HG02981 (cell line): ENCODE results near the gene WWTR1.

Experiments
- ATAC-seq: cut with Tn5 transposase; IDR thresholded peaks from one replicate; pipeline ENCODE4 v1.9.1; 2021; ENCODE audit warnings: mild to moderate bottlenecking, moderate library complexity; ENCODE audit not compliant: unreplicated experiment

WWTR1 gene

DNA sequence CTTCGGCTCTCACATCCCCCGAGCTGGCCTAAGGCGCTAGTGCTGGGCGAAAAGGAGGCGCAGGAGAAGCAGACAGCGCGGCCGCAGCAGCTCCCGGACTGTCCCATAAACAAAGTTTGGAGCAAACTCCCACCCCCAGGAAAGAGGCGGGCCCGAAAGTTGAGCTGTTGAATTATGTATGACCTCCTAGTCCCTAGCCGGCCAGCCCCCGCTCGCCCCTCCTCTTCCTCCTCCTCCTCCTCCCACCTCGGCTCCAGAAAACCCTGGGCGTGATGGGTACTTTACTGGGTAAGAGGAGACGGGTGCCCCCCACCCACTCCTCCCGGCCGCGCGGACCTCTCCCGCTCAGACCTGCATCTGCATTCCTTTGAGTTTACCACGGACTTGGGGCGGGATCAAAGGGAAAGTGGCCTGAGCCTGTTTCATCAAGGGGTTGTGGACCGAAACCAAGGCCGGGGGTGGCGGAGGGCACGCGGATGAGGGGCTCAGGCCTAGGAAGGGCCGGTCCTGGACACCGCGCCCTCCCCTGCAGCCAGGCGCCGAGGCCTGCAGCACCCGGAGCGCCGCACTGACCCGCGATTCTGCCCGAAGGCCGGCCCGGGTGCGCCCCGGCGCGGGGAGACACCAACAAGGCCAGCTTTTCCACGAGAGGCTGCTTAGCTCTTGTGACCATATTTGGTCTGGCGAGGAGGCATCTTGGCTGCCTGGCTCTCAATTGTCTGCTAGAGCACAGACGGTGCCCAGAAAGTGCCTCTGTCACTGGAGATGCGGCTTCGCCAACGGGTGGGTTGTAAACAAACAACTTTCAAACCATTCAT lies at the start of gene WWTR1:
TSS of gene WWTR1 (minus strand) at position 100 of the 818 bp plus-strand sequence. CDS start 719 bp downstream, outside the sequence.
- ATAC-seq, result peak; percentile 81

DNA sequence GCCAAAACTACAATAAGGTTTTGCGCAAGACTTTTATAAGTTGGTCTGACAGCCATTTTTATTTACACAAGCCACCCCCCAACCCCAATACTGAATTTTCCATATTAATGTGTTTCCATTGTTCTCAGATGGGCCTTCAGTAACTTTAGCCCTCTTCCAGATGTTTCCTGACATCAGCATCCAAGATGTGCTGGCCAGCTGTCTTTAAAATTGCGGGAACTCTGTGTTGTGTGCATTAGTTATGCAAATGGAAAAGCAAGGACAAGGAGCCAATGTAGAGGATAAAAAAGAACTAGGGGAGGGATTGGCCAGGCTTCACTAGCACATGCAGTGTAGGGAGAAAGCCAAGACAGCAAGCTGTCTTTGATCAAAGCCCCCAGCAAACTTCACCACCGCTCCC lies 49.1 kb upstream of the WWTR1 start:
- no peak for ATAC-seq

DNA sequence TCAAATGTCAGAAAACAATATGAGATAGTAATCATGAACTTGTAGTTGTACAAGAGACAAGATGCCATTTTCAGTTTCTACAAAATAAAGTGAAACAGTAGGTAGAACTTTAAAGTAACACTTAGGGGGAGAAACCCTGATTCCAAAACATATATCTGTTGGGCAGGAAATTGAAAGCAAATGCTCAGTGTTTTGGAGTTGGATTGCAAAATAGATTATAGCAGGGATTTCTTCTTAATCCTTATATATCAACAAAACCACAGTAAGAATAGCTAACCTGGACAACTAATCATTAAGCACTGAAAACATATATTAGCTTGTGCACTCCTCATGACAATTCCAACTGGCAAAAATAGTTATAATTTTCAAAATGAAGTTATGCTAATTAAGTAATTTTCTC lies 47.6 kb upstream of the WWTR1 start:
- no peak for ATAC-seq

DNA sequence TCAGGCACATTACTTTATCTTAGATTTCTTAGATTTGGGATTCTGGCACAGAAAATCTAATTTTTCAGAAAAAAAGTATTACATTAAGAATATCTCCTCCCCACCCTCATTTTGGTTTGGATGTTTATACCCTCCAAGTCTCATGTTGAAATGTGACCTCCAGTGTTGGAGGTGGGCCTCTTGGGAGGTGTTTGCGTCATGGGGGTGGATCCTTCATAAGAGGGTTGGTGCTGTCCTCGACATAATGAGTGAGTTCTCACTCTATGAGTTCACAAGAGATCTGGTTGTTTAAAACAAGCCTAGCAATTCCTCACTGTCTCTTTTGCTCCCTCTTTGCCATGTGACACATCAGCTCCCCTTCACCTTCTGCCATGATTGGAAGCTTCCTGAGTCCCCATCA lies 45.6 kb upstream of the WWTR1 start:
- ATAC-seq, result no peak

DNA sequence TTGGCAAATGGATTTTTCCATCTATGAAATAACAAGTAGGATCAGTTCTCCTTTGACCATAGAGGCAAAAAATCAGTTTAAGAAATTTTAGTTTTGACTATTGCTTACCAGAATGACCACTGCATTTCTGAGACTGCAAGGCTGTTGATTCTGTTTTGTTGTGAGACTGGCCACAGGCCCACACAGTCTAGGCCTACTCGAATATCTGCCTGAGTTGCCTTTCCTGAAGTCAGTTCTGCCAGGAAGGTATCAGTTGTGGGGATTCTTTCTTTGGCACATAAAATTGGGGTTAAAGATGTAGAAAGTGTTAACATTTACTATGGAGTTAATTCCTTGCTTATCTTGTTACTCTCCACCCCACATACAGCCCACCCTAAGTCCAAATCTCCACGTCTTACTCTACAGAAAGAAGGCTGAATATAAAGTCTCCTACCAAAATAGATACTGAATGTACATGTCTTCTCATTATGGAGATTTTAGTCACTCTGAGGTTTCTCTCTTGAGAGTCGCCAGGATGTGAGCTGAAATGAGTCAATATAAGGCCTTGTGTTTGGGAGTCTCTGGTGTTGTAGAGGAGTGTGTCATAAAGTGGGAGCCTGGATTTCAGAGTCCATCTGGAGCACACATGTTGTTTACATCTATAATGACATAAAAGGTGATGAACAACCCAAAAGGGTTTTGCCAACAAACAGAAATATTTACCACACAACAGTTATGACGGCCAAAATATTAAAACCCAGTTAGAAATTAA lies 45.0 kb upstream of the WWTR1 start:
- ATAC-seq, result no peak

DNA sequence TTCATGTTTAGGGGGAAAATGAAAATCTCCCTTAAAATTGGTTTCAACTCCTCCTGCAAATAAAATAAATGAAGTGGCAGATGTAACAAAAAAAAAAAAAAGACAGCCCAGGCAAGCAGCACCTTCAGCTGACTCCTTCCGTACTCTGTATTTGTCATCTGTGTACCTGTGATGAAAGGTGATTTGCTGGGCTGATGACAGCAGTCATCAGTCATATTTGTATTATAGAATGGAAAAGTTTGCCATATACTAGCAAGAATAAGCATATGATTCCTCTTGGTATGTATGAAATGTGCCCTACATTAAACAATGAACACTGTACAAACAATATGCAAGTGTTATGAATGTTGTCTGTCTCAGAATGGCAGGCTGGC lies 44.1 kb upstream of the WWTR1 start:
- ATAC-seq, result no peak

DNA sequence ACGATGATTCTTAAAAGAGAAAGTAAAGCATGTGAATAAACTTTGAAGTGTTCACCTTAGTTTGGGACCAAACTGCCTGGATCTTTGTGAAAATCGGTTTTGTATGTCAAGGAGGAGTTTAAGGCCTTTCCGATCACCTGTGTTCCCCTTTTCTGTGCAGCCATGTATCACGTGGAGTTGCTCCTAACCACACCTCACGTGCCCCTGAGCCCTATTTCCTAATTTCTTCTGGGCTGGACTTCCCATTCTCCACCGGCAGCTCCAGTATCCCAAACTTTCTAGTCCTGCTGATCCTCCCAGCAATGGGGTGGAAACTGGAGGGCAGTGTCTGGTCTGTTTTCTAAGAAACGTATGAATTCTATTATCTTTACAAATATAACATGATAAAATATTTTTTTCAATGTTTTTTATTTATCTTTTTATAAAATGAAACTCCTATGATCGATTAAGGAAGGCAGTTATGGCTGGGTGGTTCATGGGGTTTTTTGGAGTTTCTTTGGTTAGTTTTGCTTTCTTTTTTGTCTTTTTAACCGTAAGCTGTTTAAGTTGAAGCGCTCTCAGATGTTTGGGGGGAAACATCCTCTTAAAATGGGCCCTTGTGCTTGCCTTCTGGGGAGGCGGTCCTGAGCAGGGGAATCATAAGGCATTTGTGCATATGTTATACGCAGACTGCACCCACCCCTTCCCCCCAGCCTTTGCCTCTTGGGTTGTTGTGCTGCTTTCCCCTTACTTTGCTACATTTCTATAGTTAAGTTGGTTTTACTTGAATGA lies 43.6 kb upstream of the WWTR1 start:
- no peak for ATAC-seq

DNA sequence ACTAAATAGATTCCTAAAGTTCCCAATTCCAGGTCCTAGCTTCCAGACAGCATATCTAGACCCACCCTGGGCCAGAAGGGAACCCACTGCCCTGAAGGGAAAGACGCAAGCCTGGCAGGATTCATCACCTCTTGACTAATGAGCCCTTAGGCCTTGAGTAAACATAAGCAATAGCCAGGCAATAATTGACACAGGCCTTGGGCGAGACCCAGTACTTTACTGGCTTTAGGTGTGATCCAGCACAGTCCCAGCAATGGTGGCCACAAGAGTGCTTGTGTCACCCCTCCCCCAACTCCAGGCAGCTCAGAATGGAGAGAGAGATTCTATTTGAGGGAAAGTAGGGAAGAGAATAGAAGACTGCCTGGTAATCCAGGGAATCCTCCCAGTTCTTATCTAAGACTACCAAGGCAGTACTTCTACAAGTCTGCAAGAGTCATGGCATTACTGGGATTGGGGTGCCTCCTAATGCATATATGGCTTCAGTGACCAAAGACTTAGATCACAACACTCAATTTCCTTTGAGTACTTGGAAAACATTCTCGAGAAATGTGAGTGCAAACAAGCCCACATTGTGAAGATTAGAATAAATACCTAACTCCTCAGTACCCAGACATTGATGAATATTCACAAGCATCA lies 30.4 kb upstream of the WWTR1 start:
- no peak for ATAC-seq

DNA sequence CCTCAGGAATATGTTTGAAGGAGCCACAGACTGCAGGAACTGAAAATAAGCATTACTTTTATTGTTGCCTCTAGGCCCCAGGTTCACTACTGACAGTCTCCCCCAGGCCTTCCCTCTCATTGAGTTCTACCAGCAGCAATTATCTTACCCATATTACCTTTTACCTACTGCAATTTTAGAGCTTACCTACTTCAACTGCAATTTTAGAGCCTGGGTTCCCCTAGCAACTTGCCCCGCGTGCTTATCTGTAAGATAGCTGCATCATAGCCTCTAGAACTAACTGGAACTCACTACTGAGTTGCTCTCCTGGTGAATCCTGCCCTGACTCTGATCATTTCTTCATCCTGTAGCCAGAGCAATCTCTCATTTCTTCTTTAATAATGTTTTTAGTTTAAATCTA lies 29.2 kb upstream of the WWTR1 start:
- ATAC-seq, result no peak

DNA sequence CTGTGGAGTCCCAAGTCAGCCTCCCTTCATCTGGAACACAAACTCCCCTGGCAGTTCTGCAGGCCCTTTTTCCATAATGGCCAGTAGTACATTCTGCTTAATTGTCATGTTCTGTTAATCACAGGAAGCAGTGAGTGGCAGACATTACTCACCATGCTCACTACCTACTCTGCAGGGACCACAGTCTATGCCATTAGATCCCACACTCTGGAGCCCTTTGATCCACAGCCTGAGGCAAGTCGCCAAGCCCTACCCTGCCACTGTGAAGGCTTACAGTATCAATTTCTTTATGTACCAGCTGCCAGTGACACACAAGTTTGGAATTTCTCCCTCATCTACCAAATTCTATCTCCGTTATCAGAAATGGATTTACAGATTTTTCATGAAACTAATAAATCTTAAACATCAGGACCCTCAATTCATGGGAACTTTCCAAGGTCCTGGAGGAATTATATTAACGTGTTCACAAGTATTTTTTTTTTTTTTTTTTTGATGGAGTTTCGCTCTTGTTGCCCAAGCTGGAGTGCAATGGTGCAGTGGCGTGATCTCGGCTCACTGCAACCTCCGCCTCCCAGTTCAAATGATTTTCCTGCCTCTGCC lies 20.6 kb upstream of the WWTR1 start:
- ATAC-seq, result no peak

DNA sequence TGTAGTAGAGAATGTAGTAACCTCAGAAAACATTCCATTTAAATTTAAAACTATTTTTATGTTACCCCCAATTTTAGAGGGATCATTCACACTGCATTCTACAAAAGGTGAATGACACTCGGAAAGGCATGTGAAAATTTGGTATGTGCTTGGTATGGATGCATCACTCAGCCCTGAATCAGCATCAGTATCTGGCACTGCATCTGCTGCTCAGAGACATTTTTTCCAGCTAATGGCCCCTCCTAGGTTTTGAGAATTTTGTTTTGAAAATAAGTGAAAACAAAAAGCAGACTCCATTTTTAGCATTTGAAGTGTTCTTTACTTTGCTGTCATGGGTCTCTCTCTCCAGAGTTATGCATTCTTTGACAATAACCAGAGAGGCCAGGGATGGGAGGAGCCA lies 15.6 kb upstream of the WWTR1 start:
- ATAC-seq, result no peak

DNA sequence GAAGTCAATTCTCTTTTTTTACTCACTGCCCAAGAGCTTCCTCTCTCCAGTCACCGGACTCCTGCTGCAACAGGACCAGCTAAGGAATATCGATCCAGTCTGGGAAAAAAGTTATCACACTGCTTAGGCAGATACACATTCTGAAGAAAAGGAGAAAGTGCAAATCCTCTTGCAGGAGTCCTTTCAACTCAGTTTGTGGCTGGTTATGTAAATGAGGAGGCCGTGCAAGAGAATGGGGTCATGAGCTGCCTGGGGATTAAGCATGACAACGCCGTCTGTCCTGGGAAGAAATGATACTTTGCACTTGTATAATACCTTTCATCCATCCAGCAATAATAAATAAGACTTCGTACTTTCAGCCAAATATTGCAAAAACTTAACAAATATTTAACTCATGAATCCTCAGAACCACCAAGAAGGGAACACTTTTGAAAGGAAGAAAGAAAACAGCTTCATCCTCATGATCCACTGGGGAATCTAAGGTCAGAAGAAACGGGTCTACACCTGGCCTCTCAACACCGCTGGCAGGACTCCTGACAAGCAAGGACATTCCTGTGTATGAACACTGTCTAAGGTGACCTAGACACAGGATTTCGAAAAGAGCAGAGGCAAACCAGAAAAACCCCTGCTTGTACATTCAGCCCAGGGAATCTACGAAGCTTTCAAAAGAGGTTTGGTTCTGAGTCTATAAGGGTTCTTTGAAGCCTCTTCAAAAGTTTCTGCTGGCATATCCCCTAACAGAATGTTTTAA lies 13.1 kb upstream of the WWTR1 start:
- no peak for ATAC-seq

DNA sequence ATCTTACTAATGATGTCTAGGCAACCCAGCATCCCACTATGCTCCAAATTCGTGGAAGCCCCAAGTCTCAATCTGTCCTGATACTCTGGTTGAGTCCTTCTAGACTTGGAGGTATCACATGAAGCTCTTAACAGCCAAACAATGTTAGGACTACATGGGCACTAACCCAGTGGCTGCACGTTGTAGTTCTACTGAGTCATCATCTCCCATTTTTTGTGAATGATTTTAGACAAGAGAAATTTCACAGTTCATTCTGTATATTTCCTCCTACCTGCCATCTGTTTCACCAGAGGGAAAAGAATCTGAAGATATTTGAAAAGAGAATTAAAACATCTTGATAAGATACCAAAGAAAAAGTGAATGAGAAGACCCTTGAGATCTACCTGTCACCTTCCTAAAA lies 9.8 kb upstream of the WWTR1 start:
- ATAC-seq, result no peak

DNA sequence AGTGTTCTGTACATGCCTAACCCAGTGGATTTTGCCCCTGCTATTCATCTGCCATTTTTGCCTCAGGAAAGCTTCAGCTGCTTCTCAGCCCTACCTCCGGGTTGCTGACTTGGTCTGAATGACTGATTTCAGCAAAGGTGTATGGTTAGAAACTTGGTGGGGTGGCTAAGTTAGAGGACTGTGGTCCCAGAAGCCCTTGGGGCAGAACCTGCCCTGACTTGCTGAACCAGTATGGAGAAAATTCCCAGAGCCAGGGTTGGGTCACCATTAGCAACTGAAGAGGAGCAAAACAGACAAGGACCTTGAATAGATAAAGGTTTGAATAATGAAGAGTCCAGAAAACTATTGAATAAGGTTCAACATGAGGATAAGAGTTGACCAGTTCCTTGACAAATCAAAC lies 6.1 kb upstream of the WWTR1 start:
- no peak for ATAC-seq

DNA sequence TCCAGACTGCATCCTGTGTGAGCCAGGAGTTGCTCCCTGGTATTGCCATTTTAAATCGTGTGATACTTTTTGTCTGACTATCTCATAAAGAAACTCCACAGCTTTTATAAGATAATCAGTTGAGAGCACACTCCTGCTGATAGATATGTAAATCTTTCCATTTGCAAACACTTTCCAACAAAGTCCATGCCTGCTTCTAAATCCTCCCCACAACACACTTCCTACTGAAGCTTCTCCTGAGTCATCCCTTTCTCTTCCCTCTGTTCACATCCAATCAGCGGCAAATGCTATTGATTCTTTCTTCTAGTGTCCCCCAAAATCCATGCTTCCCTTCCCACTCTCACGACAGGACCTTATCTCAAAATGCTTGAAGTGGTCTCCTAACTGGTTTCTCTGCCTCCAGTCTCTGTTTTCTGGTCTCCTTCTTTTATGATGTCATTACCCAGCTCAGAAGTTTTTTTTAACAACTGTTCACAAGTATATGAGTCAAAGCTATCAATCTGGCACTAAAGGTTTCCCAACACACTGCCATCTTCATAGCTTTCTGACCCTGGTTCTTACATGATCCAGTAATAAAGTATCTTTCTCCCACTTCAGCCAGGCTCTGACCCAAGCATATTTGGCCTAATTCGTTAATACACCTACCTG lies 4.5 kb upstream of the WWTR1 start:
- no peak for ATAC-seq

DNA sequence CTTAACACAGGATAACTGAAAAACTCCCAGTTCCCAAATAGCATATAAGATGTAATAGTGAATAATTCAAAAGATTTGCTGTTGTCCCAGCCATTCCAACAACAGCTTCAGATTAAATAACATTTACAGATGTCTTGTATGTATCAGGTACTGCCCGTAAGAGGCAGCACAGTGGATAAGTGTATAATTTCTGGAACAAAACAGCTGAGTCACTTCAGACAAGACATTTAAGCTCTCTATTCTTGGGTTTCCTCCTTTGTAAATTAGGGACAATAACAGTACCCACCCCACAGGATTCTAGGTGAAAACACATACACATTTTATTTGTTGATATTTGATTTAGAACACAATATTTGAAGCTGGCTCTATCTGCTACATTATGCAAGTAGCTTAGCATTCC lies 2.6 kb upstream of the WWTR1 start:
- ATAC-seq, result no peak

DNA sequence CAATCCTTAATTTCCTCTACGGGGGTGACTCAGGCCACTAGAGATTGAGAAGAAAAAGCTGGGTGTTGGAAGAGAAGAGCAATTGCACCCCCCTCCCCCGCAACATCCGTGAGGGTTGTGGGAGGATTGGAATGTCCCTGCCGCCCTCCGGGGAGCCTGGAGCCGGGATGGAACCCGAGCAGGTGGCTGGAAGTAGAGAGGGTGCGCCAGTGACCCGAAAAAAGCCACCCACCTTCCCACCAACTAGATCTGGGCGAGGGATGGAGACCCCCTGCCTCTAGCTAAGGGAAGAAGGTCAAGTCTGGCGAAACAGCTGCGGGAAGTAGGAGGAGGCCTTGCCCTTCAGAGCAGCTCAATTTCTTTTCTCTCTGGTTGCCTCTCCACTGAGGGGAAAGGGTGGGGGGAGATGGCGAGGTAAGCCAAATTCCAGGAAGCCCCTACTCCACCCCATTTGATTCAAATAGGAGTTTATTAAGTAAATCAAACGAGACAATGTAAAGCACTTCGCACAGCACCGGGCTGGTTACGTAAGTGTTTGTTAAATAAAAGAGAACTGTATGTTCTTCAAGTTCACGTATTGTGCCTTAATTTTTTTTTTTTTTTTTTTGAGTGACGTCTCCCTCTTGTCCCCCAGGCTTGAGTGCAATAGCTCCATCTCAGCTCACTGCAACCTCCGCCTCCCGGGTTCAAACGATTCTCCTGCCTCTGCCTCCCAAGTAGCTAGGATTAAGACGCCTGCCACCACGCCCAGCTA lies 1.1 kb upstream of the WWTR1 start:
- peak; percentile 10 for ATAC-seq

DNA sequence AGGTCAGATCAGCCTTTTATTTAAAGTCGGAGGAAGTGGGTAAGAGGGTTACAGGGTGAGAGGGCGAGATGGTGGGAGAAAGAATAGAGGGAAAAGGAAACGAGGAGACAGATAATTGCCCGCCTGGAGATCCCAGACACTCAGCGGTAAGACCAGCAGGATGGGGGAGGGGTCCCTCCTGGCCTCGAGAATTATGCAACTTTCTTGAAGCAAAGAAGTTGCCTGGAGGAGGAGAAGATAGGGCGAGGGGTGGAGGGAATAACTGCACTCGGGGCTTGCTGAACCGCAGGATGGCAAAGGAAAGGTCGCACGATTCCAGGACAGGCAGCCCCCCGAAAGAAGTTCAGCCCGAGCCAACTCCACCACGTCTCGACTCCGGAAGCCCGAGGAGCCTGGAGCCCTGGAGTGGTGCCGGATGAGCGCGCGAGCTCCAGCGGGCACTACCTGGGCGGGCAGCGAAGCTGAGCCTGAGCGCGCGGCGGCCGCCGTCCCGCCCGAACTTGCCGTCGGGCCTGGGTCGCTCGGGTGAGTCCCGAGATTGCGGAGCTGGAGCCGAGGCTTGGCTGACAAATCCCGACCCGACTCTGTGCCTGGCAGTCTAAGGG lies 402 bp downstream of the WWTR1 start:
- ATAC-seq, result no peak
